Smooth muscle cell of the brain vasculature (primary cell): Measurements from ENCODE around the gene NQO1.

Source experiments
- DNase-seq: peaks from one replicate; pipeline ENCODE4 v3.0.0-alpha.2; 2012; ENCODE audit warnings: low read depth, low spot score

NQO1 gene

DNA sequence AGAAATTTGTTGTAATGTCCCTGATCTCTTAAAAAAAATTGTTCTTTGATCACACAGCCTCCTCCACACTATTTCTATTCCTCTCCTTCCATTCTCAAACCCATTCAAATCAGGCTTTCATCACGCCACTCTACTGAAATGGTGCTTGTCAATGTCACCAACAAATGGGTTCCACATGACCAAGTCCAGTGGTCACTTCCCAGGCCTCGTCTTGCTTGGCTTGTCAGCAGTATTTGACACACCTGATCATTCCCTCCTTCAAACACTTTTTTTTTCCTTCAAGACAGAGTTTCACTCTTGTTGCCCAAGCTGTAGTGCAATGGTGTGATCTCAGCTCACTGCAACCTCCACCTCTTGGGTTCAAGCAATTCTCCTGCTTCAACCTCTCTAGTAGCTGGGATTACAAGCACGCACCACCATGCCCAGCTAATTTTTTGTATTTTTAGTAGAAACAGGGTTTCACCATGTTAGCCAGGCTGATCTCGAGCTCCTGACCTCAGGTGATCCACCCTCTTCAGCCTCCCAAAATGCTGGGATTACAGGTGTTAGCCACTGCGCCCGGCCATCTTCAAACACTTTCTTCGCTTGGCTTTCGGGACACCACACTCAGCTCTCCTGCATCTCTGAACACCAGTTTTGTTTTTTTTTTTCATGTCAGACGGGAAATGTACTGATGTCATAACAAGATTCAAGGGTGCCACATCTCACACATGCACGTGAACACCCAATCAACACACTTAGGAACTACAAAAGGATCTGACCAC is 18.3 kb downstream of the NQO1 start:
- DNase-seq = no peak

DNA sequence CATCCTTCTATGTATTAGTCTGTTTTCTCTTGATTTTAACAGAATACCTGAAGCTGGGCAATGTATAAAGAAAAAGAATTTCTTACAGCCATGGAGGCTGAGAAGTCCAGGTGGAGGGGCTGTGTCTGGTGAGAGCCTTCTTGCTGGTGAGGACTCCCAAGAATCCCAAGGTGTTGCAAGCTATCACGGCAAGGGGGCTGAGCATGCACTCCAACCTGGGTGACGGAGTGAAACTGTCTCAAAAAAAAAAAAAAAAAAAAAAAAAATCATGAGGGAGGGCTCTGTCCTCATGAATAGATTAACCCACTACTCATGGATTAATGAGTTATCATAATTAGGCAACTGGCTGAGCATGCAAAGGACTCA is 19.4 kb downstream of the NQO1 start:
- DNase-seq = no peak

GRCh38 chr16:69706256-69706974 is 19.9 kb downstream of the NQO1 start:
- no peak for DNase-seq

DNA sequence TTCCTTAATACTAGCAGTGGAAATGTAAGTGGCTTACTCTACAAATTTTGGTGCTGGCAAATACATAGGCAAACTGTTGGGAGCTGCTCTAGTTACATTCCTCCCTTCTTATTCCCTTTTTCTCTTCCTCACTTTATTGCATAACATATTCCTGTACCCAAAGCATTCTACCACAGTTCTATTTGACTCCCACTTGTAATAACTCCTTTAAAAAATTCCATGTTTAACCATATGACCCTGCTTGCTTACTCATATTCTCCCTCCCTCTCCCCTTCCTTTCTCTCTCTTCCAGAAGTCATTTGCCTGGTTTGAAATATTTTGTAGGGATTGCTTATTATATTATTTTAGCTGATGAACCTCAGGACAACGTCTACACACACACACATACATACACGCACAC is 22.7 kb downstream of the NQO1 start:
- no peak for DNase-seq

- DNase-seq = no peak
Measured at GRCh38 chr16:69701866-69702265, 24.5 kb downstream of the NQO1 start.

GRCh38 chr16:69701452-69701851 is 24.9 kb downstream of the NQO1 start:
- no peak for DNase-seq

DNA sequence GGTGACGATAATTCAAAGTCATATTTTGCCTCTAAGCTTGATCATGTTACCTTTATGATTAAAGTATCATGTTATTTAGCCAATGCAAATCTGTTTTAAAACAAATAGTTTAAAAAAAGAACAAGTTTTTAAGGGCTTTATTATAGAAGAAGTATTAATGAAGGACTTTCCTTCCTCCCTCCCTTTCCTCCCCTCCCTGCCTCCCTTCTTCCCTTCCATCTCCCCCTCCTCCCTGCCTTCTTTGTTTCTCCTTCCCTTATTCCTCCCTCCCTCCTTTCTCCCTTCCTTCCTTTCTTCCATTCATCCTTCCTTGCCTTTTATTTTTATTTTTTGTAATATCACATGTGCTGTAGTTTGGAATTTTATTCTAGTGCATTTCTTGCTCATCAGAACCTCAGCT is 26.4 kb downstream of the NQO1 start:
- no peak for DNase-seq

- DNase-seq = no peak
Measured at GRCh38 chr16:69698404-69698803, 28.0 kb downstream of the NQO1 start.

DNA sequence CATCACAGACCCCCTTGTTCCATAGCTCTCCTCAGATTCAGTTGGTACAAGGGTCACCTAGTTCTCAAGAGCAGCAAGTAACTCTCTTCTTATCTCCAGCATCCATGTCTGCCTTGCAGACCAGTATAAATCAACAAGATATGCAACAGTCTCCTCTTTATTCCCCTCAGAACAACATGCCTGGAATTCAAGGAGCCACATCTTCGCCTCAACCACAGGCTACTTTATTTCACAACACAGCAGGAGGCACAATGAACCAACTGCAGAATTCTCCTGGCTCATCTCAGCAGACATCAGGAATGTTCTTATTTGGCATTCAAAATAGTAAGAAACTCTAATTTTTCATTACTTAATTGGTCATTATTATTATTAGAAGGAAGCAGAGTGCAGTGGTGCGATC is 32.4 kb downstream of the NQO1 start:
- no peak for DNase-seq

GRCh38 chr16:69691980-69692911 is 34.1 kb downstream of the NQO1 start:
- no peak for DNase-seq

DNA sequence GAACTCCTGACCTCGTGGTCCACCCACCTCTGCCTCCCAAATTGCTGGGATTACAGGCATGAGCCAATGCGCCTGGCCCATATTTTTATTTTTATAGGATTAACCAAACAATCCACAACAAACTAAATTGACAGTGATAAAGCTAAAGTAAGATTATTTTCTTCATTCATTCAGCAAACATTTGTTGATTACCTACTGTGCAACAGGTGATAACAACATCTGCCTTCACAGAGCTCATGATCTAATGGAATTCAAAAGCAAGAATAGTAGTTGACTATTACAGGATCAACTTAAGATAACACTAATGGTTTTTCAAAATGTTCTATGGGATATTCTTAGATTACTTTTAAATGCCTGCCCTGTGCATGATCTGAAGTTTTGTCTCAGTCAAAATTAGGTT is 37.8 kb downstream of the NQO1 start:
- no peak for DNase-seq

- no peak for DNase-seq
Measured at GRCh38 chr16:69680358-69680757, 46.0 kb downstream of the NQO1 start.

GRCh38 chr16:69672998-69673713 is 53.2 kb downstream of the NQO1 start:
- DNase-seq = no peak

GRCh38 chr16:69672315-69672997 is 53.9 kb downstream of the NQO1 start:
- no peak for DNase-seq

- DNase-seq = no peak
Measured at GRCh38 chr16:69669577-69669976, 56.8 kb downstream of the NQO1 start.

GRCh38 chr16:69663846-69664245 is 62.5 kb downstream of the NQO1 start:
- DNase-seq = no peak

- DNase-seq = no peak
Measured at GRCh38 chr16:69662901-69663300, 63.5 kb downstream of the NQO1 start.

DNA sequence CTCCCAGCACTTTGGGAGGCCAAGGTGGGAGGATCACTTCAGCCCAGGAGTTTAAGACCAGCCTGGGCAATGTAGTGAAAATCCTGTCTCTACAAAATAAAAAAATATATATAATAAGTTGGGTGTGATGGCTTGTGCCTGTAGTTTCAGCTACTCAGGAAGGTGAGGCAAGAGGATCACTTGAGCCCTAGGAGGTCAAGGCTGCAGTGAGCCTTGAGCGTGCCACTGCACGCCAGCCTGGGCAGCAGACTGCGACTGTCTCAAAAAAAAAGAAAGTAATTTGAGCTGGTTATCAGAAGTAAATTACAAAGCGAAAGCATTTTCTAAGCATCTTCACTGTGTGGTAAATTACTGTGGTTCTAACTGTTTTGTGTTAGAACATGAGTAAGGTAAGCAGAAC is 66.2 kb downstream of the NQO1 start:
- no peak for DNase-seq
